ENCODE measurements around the gene OPCML. TPM values are rescaled to one million over a fixed set of nuclear protein-coding genes. Genes with fewer than 3 reads are reported as not detected.

The OPCML gene
- total and polyA plus RNA-seq, 2 experiments from 2014 or later: 0.21 to 0.51 TPM

- Histone ChIP-seq H3K27me3 (peaks cover 25% of the 10 kb centered on the region), H3K4me3 (peak overlapping the region; percentile 28), H3K27ac (no peak overlapping the region), H3K36me3 (no peaks in the 10 kb centered on the region), H3K9me3 (ENCODE audit: low read depth) (no peaks in the 10 kb centered on the region), H3K4me1 (ENCODE audit: low read depth) (no peaks in the 10 kb centered on the region)
- no peak for TF ChIP-seq CTCF (IDR thresholded peaks at IDR 0.05; ENCODE audit: low read depth, low read length)
- DNase-seq (ENCODE audit: low read depth in 1 of 2, low spot score in 1 of 2): no peak
Measured at GRCh38 chr11:133064961-133065360, 467.3 kb downstream of the OPCML start.

- peak; percentile 82 to 90 for DNase-seq (ENCODE audit: low read depth in 1 of 2, low spot score in 1 of 2)
- no peaks in the 10 kb centered on the region for H3K9me3 ChIP-seq (ENCODE audit: low read depth)
- peak; percentile 71 for TF ChIP-seq CTCF (IDR thresholded peaks at IDR 0.05; ENCODE audit: low read depth, low read length)
- no peaks in the 10 kb centered on the region for H3K4me1 ChIP-seq (ENCODE audit: low read depth)
- no peak overlapping the region for H3K27ac ChIP-seq
- H3K36me3 ChIP-seq: no peaks in the 10 kb centered on the region
- H3K4me3 ChIP-seq: peak overlapping the region; percentile 28
- H3K27me3 ChIP-seq: peaks cover 25% of the 10 kb centered on the region
Measured at GRCh38 chr11:133064152-133064877, 468.0 kb downstream of the OPCML start.

- Histone ChIP-seq H3K36me3 (no peaks in the 10 kb centered on the region), H3K9me3 (ENCODE audit: low read depth) (no peaks in the 10 kb centered on the region), H3K27me3 (peaks cover 29% of the 10 kb centered on the region), H3K27ac (no peak overlapping the region), H3K4me3 (no peak overlapping the region), H3K4me1 (ENCODE audit: low read depth) (no peaks in the 10 kb centered on the region)
- no peak for DNase-seq (ENCODE audit: low read depth in 1 of 2, low spot score in 1 of 2)
- no peak for TF ChIP-seq CTCF (IDR thresholded peaks at IDR 0.05; ENCODE audit: low read depth, low read length)
Measured at GRCh38 chr11:133058501-133058900, 473.8 kb downstream of the OPCML start.

GRCh38 chr11:133053124-133053776 is 479.1 kb downstream of the OPCML start:
- H3K4me3 ChIP-seq: no peak overlapping the region

GRCh38 chr11:133052537-133052936 is 479.8 kb downstream of the OPCML start:
- no peaks in the 10 kb centered on the region for H3K36me3 ChIP-seq
- peaks cover 2% of the 10 kb centered on the region for H3K27me3 ChIP-seq
- no peak overlapping the region for H3K27ac ChIP-seq
- DNase-seq (ENCODE audit: low read depth in 1 of 2, low spot score in 1 of 2): no peak
- no peak overlapping the region for H3K4me3 ChIP-seq
- H3K9me3 ChIP-seq (ENCODE audit: low read depth): no peaks in the 10 kb centered on the region
- no peak for TF ChIP-seq CTCF (IDR thresholded peaks at IDR 0.05; ENCODE audit: low read depth, low read length)
- peaks cover 4% of the 10 kb centered on the region for H3K4me1 ChIP-seq (ENCODE audit: low read depth)

More at GRCh38 chr11:133053124-133053776, 479.1 kb downstream of the OPCML start:
- TF ChIP-seq CTCF (IDR thresholded peaks at IDR 0.05; ENCODE audit: low read depth, low read length): no peak
- Histone ChIP-seq H3K9me3 (ENCODE audit: low read depth) (no peaks in the 10 kb centered on the region), H3K27me3 (peaks cover 2% of the 10 kb centered on the region), H3K36me3 (no peaks in the 10 kb centered on the region), H3K27ac (no peak overlapping the region), H3K4me1 (ENCODE audit: low read depth) (no peaks in the 10 kb centered on the region)
- DNase-seq (ENCODE audit: low read depth in 1 of 2, low spot score in 1 of 2): no peak

All from cardiac muscle cell (in vitro differentiated cells and primary cell).